CD4-positive, alpha-beta T cell treated with Interferon gamma for 1 hour (primary cell): ENCODE data around the gene RTN4RL2.

Experiments used
- DNase-seq: peaks from one replicate; pipeline ENCODE4 v3.0.0-alpha.2; 2020

Gene RTN4RL2

GRCh38 chr11:57460022-57460757 is at the start of gene RTN4RL2:
Gene RTN4RL2 (plus strand): TSS chr11:57460528. CDS start chr11:57460866, 338 bp downstream.
- DNase-seq = no peak

GRCh38 chr11:57413681-57414080 is 46.6 kb upstream of the RTN4RL2 start:
- no peak for DNase-seq

GRCh38 chr11:57414612-57415212 is 45.6 kb upstream of the RTN4RL2 start:
- DNase-seq = no peak

GRCh38 chr11:57416436-57416835 is 43.9 kb upstream of the RTN4RL2 start:
- no peak for DNase-seq

GRCh38 chr11:57417056-57417455 is 43.3 kb upstream of the RTN4RL2 start:
- no peak for DNase-seq

GRCh38 chr11:57418131-57418530 is 42.2 kb upstream of the RTN4RL2 start:
- DNase-seq = no peak

GRCh38 chr11:57419146-57419545 is 41.2 kb upstream of the RTN4RL2 start:
- DNase-seq = no peak

- DNase-seq = no peak
Observed at GRCh38 chr11:57421066-57421465, 39.3 kb upstream of the RTN4RL2 start.

GRCh38 chr11:57421805-57422204 is 38.5 kb upstream of the RTN4RL2 start:
- no peak for DNase-seq

- no peak for DNase-seq
Observed at GRCh38 chr11:57422669-57423068, 37.7 kb upstream of the RTN4RL2 start.

- no peak for DNase-seq
Observed at GRCh38 chr11:57424137-57424791, 36.1 kb upstream of the RTN4RL2 start.

- peak; percentile 86 for DNase-seq
Observed at GRCh38 chr11:57424792-57425564, 35.4 kb upstream of the RTN4RL2 start.

GRCh38 chr11:57425565-57426438 is 34.5 kb upstream of the RTN4RL2 start:
- DNase-seq = no peak

GRCh38 chr11:57426439-57426928 is 33.8 kb upstream of the RTN4RL2 start:
- DNase-seq = no peak

GRCh38 chr11:57426929-57427726 is 33.2 kb upstream of the RTN4RL2 start, which contains the start of gene SLC43A3:
Gene SLC43A3 (minus strand): TSS chr11:57427121. CDS start chr11:57426172, 949 bp downstream.
- peak; percentile 69 for DNase-seq

- no peak for DNase-seq
Observed at GRCh38 chr11:57427727-57428082, 32.6 kb upstream of the RTN4RL2 start.

GRCh38 chr11:57428643-57429042 is 31.7 kb upstream of the RTN4RL2 start:
- no peak for DNase-seq

GRCh38 chr11:57429946-57430345 is 30.4 kb upstream of the RTN4RL2 start:
- no peak for DNase-seq

- DNase-seq = no peak
Observed at GRCh38 chr11:57430952-57431351, 29.4 kb upstream of the RTN4RL2 start.

GRCh38 chr11:57432149-57432561 is 28.2 kb upstream of the RTN4RL2 start:
- no peak for DNase-seq

- DNase-seq = peak; percentile 39
Observed at GRCh38 chr11:57432714-57433163, 27.6 kb upstream of the RTN4RL2 start.
